HFFc6 (cell line): ENCODE data around the gene JMY. TPM values are rescaled to one million over a fixed set of nuclear protein-coding genes. Genes with fewer than 3 reads are reported as not detected.

Experiments used
- DNase-seq: peaks from one replicate; pipeline ENCODE4 v3.0.0-alpha.2; 2018
- H3K27ac Mint-ChIP-seq: 2 replicates; pipeline ENCODE4 v1.8.0; 2020; ENCODE audit warnings: mild to moderate bottlenecking, mixed read lengths
- H3K27me3 Mint-ChIP-seq: 2 replicates; pipeline ENCODE4 v1.8.0; 2021; ENCODE audit warnings: mild to moderate bottlenecking, moderate library complexity, mixed read lengths; ENCODE audit not compliant: insufficient read depth
- H3K36me3 Mint-ChIP-seq: 2 replicates; pipeline ENCODE4 v1.8.0; 2021; ENCODE audit warnings: low read depth, mixed read lengths
- H3K4me1 Mint-ChIP-seq: 2 replicates; pipeline ENCODE4 v1.8.0; 2020; ENCODE audit warnings: low read depth, mixed read lengths
- H3K4me3 Mint-ChIP-seq: 2 replicates; pipeline ENCODE4 v1.8.0; 2020; ENCODE audit warnings: mild to moderate bottlenecking, moderate library complexity, mixed read lengths
- H3K9me3 Mint-ChIP-seq: 2 replicates; pipeline ENCODE4 v1.8.0; 2020; ENCODE audit warnings: mild to moderate bottlenecking, mixed read lengths
- total RNA-seq, 6 experiments: library from RNA; stranded (reverse); fragmentation: NEBNext Ultra II Directional; extraction: Animal tissue kit (Norgen Biotek cat#: 25700); gene quantifications; 2 replicates in 1 of 6; 3 replicates in 5 of 6; pipeline ENCODE4 v1.2.3, GENCODE V29; 2021
- TF ChIP-seq, protein P1 (sequence below): fragments of 200-600 bp; sonication (generic); IDR thresholded peaks from 2 replicates; pipeline ENCODE4 v1.5.0; 2021; ENCODE audit warnings: antibody characterized with exemption, mild to moderate bottlenecking

Gene JMY
- total RNA-seq, 6 experiments from 2014 or later, result 5.0 to 9.7 (median 5.6) TPM

DNA sequence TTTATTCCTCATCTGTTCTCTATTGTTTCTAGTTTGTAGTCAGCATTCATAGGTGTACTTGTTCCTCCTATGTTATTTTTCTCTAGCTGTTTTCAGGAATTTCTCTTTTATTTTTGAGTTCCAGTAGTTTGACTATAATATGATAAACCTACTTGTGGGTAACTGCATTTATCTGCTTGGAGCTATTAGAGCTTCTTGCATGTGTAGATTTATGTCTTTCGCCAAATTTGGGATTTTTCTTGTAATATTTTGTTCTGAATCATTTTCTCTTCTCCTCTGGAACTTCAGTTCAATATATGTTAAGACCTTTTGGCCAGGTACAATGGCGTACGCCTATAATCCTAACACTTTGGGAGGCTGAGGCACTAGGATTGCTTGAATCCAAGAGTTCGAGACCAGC lies 37.4 kb downstream of the JMY start:
- no peak overlapping the region for H3K27ac Mint-ChIP-seq
- no peaks in the 10 kb centered on the region for H3K36me3 Mint-ChIP-seq
- peaks cover 1% of the 10 kb centered on the region; the same call in 1 of the 2 replicates for H3K27me3 Mint-ChIP-seq
- no peaks in the 10 kb centered on the region for H3K9me3 Mint-ChIP-seq
- no peak overlapping the region for H3K4me3 Mint-ChIP-seq
- peaks cover 9% of the 10 kb centered on the region for H3K4me1 Mint-ChIP-seq
- DNase-seq, result no peak
- TF ChIP-seq, protein P1, sequence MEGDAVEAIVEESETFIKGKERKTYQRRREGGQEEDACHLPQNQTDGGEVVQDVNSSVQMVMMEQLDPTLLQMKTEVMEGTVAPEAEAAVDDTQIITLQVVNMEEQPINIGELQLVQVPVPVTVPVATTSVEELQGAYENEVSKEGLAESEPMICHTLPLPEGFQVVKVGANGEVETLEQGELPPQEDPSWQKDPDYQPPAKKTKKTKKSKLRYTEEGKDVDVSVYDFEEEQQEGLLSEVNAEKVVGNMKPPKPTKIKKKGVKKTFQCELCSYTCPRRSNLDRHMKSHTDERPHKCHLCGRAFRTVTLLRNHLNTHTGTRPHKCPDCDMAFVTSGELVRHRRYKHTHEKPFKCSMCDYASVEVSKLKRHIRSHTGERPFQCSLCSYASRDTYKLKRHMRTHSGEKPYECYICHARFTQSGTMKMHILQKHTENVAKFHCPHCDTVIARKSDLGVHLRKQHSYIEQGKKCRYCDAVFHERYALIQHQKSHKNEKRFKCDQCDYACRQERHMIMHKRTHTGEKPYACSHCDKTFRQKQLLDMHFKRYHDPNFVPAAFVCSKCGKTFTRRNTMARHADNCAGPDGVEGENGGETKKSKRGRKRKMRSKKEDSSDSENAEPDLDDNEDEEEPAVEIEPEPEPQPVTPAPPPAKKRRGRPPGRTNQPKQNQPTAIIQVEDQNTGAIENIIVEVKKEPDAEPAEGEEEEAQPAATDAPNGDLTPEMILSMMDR, result no peak

DNA sequence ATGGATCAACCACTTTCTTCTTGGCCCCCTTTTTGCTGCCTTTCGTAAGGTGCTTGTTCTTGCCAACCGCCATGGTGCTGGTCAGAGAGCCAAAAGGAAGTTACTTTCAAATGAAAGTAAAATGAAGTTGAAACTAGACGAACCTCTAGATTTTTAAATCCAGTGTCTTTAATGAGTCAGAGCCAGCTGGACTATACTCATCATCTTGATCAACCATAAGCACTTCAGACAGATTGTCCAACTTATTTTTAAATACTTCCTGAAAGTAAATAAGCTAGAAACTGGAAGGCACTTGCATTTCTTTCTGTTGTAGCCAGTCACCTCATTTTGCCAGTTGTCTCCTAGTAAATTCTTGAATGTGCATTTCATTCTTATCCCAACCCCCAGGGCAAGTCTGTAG lies 48.9 kb downstream of the JMY start:
- no peak for DNase-seq
- Mint-ChIP-seq H3K4me3 (no peak overlapping the region), H3K27me3 (no peaks in the 10 kb centered on the region), H3K4me1 (no peaks in the 10 kb centered on the region), H3K27ac (no peak overlapping the region), H3K36me3 (peaks cover 5% of the 10 kb centered on the region; the same call in 1 of the 2 replicates), H3K9me3 (no peaks in the 10 kb centered on the region)
- TF ChIP-seq, protein P1, result no peak

DNA sequence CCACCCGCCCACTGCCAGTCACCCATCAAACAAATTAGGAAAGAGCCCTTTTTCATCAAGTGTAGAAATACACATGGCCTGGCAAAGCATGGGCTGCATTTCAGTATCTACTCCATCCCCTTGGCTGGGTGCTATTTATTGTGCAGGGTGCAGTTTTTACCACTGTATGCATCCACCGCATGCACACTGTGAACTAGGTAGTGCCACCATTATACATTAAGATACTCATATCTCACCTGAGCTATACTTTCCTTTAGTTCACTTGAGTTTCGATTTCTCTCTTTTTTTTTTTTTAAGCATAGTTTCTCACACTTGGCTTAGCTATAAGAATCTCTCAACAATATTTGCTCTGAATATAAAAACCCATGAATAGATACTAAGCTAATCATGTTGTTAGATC lies 49.4 kb downstream of the JMY start:
- Mint-ChIP-seq H3K4me3 (no peak overlapping the region), H3K36me3 (peaks cover 5% of the 10 kb centered on the region; the same call in 1 of the 2 replicates), H3K27ac (no peak overlapping the region), H3K4me1 (no peaks in the 10 kb centered on the region), H3K9me3 (no peaks in the 10 kb centered on the region), H3K27me3 (no peaks in the 10 kb centered on the region)
- no peak for DNase-seq
- TF ChIP-seq, protein P1, result no peak

DNA sequence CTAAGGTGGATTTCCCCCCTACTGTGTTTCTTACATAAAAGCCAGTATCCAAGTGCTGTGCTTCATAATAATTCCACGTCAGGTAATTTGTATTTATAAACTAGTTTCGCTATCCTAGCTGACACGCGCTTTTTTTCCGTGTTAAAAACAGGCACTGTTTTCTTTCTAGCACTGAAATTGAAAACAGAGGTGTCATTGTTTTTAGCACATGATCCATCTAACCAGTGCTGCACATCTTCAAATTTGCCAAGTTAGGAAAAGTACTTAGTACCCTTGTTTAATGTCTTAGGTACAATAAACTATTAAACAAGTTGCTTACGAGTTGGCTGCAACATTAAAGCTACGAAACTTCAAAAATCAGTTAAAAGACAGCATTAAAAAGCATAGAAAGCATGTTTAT lies 49.9 kb downstream of the JMY start:
- peaks cover 5% of the 10 kb centered on the region; the same call in 1 of the 2 replicates for H3K36me3 Mint-ChIP-seq
- H3K27me3 Mint-ChIP-seq, result no peaks in the 10 kb centered on the region
- DNase-seq, result no peak
- H3K9me3 Mint-ChIP-seq, result no peaks in the 10 kb centered on the region
- TF ChIP-seq, protein P1, result no peak
- H3K27ac Mint-ChIP-seq, result no peak overlapping the region
- H3K4me1 Mint-ChIP-seq, result no peaks in the 10 kb centered on the region
- H3K4me3 Mint-ChIP-seq, result no peak overlapping the region

DNA sequence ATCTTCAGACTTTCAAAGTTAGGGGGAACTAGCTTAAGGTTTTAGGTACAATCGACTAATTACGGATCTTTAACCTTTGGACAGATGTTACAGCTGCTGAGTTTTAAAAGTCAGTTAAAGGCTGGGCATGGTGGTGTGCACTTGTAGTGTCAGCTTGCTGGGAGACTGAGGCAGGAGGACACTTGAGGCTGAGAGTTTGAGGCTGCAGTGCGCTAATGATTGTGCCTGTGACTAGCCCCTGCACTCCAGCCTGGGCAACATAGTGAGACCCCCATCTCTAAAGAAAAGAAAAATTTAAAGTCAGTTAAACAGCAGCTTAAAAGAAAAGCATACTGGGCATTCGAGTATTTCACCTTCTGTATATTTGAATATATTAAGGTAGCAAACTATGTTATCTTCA lies 51.4 kb downstream of the JMY start:
- H3K4me3 Mint-ChIP-seq, result no peak overlapping the region
- no peaks in the 10 kb centered on the region for H3K27me3 Mint-ChIP-seq
- no peaks in the 10 kb centered on the region for H3K4me1 Mint-ChIP-seq
- H3K36me3 Mint-ChIP-seq, result no peaks in the 10 kb centered on the region; the same call in none of the 2 replicates
- H3K27ac Mint-ChIP-seq, result no peak overlapping the region
- no peak for DNase-seq
- H3K9me3 Mint-ChIP-seq, result no peaks in the 10 kb centered on the region
- TF ChIP-seq, protein P1, result no peak

DNA sequence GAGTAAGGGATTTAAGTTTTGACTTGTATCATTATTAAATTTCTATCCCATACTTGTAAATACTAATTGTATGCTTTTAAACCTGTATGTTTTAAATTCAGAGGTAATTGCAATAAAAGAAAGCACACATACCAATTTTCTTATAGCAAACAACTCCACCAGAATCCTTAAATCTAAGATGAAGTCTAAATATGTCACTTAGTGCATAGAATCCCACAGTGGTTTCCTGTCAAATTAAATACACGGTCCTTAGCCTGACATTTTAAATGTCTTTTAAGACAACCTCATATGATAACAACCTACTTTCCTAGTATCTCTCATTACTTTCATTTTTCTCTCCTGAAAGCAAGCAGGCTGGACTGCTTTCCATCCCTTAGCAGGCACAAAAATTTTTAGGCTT lies 52.0 kb downstream of the JMY start:
- Mint-ChIP-seq H3K27me3 (no peaks in the 10 kb centered on the region), H3K4me3 (no peak overlapping the region), H3K36me3 (no peaks in the 10 kb centered on the region; the same call in 1 of the 2 replicates), H3K4me1 (no peaks in the 10 kb centered on the region), H3K9me3 (no peaks in the 10 kb centered on the region), H3K27ac (no peak overlapping the region)
- TF ChIP-seq, protein P1, result no peak
- DNase-seq, result no peak
